ENCODE results near the gene CDHR4. TPM values are rescaled to one million over a fixed set of nuclear protein-coding genes. Genes with fewer than 3 reads are reported as not detected.
A peak's percentile ranks its signal among the peaks of the same experiment; 100 is the strongest.

Gene CDHR4
- total and polyA plus RNA-seq, 7 experiments from 2014 or later = 0.29 to 0.62 (median 0.44) TPM; not detected in 4

DNA sequence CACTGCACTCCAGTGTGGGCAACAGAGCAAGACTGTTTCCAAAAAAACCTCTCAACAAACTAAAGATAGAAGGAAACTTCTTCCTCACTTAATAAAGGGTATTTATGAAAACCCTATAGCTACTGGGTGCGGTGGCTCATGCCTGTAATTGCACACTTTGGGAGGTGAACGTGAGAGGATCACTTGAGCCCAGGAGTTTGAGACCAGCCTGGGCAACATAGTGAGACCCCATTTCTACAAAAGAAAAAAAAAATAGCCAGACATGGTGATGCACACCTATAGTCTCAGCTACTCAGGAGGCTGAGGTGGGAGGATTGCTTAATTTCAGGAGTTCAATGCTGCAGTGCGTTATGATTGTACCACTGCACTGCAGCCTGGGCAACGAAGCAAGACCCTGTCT is 35.7 kb downstream of the CDHR4 start:
- Histone ChIP-seq H3K27me3 (ENCODE audit: control insufficient read depth in 2 of 2, insufficient read depth in 2 of 2, low read length in 2 of 2) (no peaks in the 10 kb centered on the region), H3K36me3 (ENCODE audit: control insufficient read depth in 2 of 3, insufficient read depth in 3 of 3, low read length in 3 of 3) (no peaks in the 10 kb centered on the region), H3K9me3 (ENCODE audit: control insufficient read depth in 2 of 3, low read length in 3 of 3) (no peaks in the 10 kb centered on the region), H3K4me3 (ENCODE audit: low read length) (no peak overlapping the region), H3K27ac (ENCODE audit: low read depth, low read length) (no peak overlapping the region), H3K4me1 (ENCODE audit: control insufficient read depth in 2 of 2, insufficient read depth in 2 of 2, low read length in 2 of 2) (no peaks in the 10 kb centered on the region)
- no peak for ATAC-seq
- no peak overlapping the region for H3K4me3 Mint-ChIP-seq
- ChIA-PET POLR2A (no interaction called here), CTCF (interaction anchor here (0.7 to 1.0 kb wide), 2 partner anchors 91 to 722 kb away, joined by 4 read pairs; no protein-coding TSS in a partner anchor)
- no peaks in the 10 kb centered on the region for H3K9me3 Mint-ChIP-seq
- intact Hi-C loops (cut with micrococcal nuclease) = no loop called here
- peaks cover 4 to 37% (median 20%) of the 10 kb centered on the region in 7 donors for H3K4me1 Mint-ChIP-seq
- H3K36me3 Mint-ChIP-seq = peaks cover 0 to 13% (median 3%) of the 10 kb centered on the region in 5 donors
- no peaks in the 10 kb centered on the region for H3K27me3 Mint-ChIP-seq
- DNase-seq = no peak
- no peak overlapping the region for H3K27ac Mint-ChIP-seq

- Mint-ChIP-seq H3K36me3 (peaks cover 0 to 13% (median 3%) of the 10 kb centered on the region in 5 donors), H3K9me3 (no peaks in the 10 kb centered on the region), H3K27ac (no peak overlapping the region), H3K4me3 (no peak overlapping the region), H3K27me3 (no peaks in the 10 kb centered on the region), H3K4me1 (peaks cover 8 to 45% (median 30%) of the 10 kb centered on the region in 7 donors)
- no peak for DNase-seq
- intact Hi-C loops (cut with micrococcal nuclease) = no loop called here
- Histone ChIP-seq H3K27me3 (ENCODE audit: control insufficient read depth in 2 of 2, insufficient read depth in 2 of 2, low read length in 2 of 2) (no peaks in the 10 kb centered on the region), H3K27ac (ENCODE audit: low read depth, low read length) (no peak overlapping the region), H3K36me3 (ENCODE audit: control insufficient read depth in 2 of 3, insufficient read depth in 3 of 3, low read length in 3 of 3) (no peaks in the 10 kb centered on the region), H3K9me3 (ENCODE audit: control insufficient read depth in 2 of 3, low read length in 3 of 3) (no peaks in the 10 kb centered on the region), H3K4me3 (ENCODE audit: low read length) (no peak overlapping the region), H3K4me1 (ENCODE audit: control insufficient read depth in 2 of 2, insufficient read depth in 2 of 2, low read length in 2 of 2) (no peaks in the 10 kb centered on the region)
- POLR2A ChIA-PET = interaction anchor here (1.1 kb wide), 1 partner anchor 115 kb away, joined by 3 read pairs; no protein-coding TSS in a partner anchor
- CTCF ChIA-PET = no interaction called here
- no peak for ATAC-seq
Measured at GRCh38 chr3:49761661-49762060, 38.0 kb downstream of the CDHR4 start.

- Histone ChIP-seq H3K36me3 (ENCODE audit: control insufficient read depth in 2 of 3, insufficient read depth in 3 of 3, low read length in 3 of 3) (no peaks in the 10 kb centered on the region), H3K4me1 (ENCODE audit: control insufficient read depth in 2 of 2, insufficient read depth in 2 of 2, low read length in 2 of 2) (no peaks in the 10 kb centered on the region), H3K9me3 (ENCODE audit: control insufficient read depth in 2 of 3, low read length in 3 of 3) (no peaks in the 10 kb centered on the region), H3K4me3 (ENCODE audit: low read length) (no peak overlapping the region), H3K27ac (ENCODE audit: low read depth, low read length) (no peak overlapping the region), H3K27me3 (ENCODE audit: control insufficient read depth in 2 of 2, insufficient read depth in 2 of 2, low read length in 2 of 2) (no peaks in the 10 kb centered on the region)
- CTCF ChIA-PET = no interaction called here
- intact Hi-C loops (cut with micrococcal nuclease) = no loop called here
- no peaks in the 10 kb centered on the region for H3K9me3 Mint-ChIP-seq
- peaks cover 0 to 6% (median 0%) of the 10 kb centered on the region in 5 donors for H3K36me3 Mint-ChIP-seq
- peak overlapping the region in 1 of 9 donors; percentile 19 for H3K27ac Mint-ChIP-seq
- ATAC-seq = no peak
- DNase-seq = no peak
- no peaks in the 10 kb centered on the region for H3K27me3 Mint-ChIP-seq
- no peak overlapping the region for H3K4me3 Mint-ChIP-seq
- H3K4me1 Mint-ChIP-seq = peaks cover 10 to 57% (median 39%) of the 10 kb centered on the region in 7 donors
- POLR2A ChIA-PET = interaction anchor here (1.7 kb wide), 1 partner anchor 15 kb away, joined by 4 read pairs; no protein-coding TSS in a partner anchor
Measured at GRCh38 chr3:49759226-49759625, 40.4 kb downstream of the CDHR4 start.

- H3K27ac Mint-ChIP-seq = peak overlapping the region in 1 of 9 donors; percentile 16
- DNase-seq = no peak
- H3K27ac ChIP-seq (ENCODE audit: low read depth, low read length) = no peak overlapping the region
- H3K9me3 ChIP-seq (ENCODE audit: control insufficient read depth in 2 of 3, low read length in 3 of 3) = no peaks in the 10 kb centered on the region
- POLR2A ChIA-PET = no interaction called here
- CTCF ChIA-PET = interaction anchor here (0.6 kb wide), 1 partner anchor 25 kb away, joined by 5 read pairs; no protein-coding TSS in a partner anchor
- no peak overlapping the region for H3K4me3 ChIP-seq (ENCODE audit: low read length)
- no peak overlapping the region for H3K4me3 Mint-ChIP-seq
- no peaks in the 10 kb centered on the region for H3K27me3 ChIP-seq (ENCODE audit: control insufficient read depth in 2 of 2, insufficient read depth in 2 of 2, low read length in 2 of 2)
- peaks cover 12 to 68% (median 52%) of the 10 kb centered on the region in 7 donors for H3K4me1 Mint-ChIP-seq
- H3K36me3 Mint-ChIP-seq = peaks cover 0 to 6% (median 2%) of the 10 kb centered on the region in 5 donors
- H3K36me3 ChIP-seq (ENCODE audit: control insufficient read depth in 2 of 3, insufficient read depth in 3 of 3, low read length in 3 of 3) = no peaks in the 10 kb centered on the region
- H3K27me3 Mint-ChIP-seq = no peaks in the 10 kb centered on the region
- no peaks in the 10 kb centered on the region for H3K4me1 ChIP-seq (ENCODE audit: control insufficient read depth in 2 of 2, insufficient read depth in 2 of 2, low read length in 2 of 2)
- intact Hi-C loops (cut with micrococcal nuclease) = no loop called here
- ATAC-seq = no peak
- no peaks in the 10 kb centered on the region for H3K9me3 Mint-ChIP-seq
Measured at GRCh38 chr3:49757197-49757596, 42.5 kb downstream of the CDHR4 start.

DNA sequence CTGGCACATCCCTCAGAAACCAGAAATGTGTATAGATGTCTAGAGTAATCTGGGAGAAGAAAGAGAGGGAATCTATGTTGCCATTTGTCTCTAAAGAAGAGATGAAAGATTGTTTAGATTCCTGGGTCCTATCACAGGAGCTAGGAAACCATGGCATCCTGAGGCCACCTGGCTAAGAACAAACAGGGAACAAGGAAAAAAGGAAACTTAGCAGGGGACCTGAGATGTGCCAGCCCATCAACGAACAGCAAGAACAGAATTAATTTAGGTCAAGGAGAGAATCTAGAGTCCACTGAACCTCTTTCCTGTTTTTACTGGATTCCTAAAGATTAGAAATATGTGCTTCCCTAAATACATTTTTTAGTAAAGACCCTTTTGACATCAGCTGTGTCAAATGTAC is 43.6 kb downstream of the CDHR4 start:
- H3K9me3 Mint-ChIP-seq = no peaks in the 10 kb centered on the region
- peaks cover 0 to 6% (median 2%) of the 10 kb centered on the region in 5 donors for H3K36me3 Mint-ChIP-seq
- DNase-seq (no peak), ATAC-seq (no peak)
- CTCF ChIA-PET = no interaction called here
- Histone ChIP-seq H3K27ac (ENCODE audit: low read depth, low read length) (no peak overlapping the region), H3K4me1 (ENCODE audit: control insufficient read depth in 2 of 2, insufficient read depth in 2 of 2, low read length in 2 of 2) (no peaks in the 10 kb centered on the region), H3K27me3 (ENCODE audit: control insufficient read depth in 2 of 2, insufficient read depth in 2 of 2, low read length in 2 of 2) (no peaks in the 10 kb centered on the region), H3K9me3 (ENCODE audit: control insufficient read depth in 2 of 3, low read length in 3 of 3) (no peaks in the 10 kb centered on the region), H3K4me3 (ENCODE audit: low read length) (no peak overlapping the region), H3K36me3 (ENCODE audit: control insufficient read depth in 2 of 3, insufficient read depth in 3 of 3, low read length in 3 of 3) (no peaks in the 10 kb centered on the region)
- peak overlapping the region in 2 of 10 donors; percentile 2 to 8 for H3K4me3 Mint-ChIP-seq
- H3K27ac Mint-ChIP-seq = peak overlapping the region in 2 of 9 donors; percentile 64 to 66
- intact Hi-C loops (cut with micrococcal nuclease) = no loop called here
- POLR2A ChIA-PET = interaction anchor here (1.3 kb wide), 1 partner anchor 17 kb away, joined by 4 read pairs; no protein-coding TSS in a partner anchor
- no peaks in the 10 kb centered on the region for H3K27me3 Mint-ChIP-seq
- peaks cover 12 to 68% (median 52%) of the 10 kb centered on the region in 7 donors for H3K4me1 Mint-ChIP-seq

DNA sequence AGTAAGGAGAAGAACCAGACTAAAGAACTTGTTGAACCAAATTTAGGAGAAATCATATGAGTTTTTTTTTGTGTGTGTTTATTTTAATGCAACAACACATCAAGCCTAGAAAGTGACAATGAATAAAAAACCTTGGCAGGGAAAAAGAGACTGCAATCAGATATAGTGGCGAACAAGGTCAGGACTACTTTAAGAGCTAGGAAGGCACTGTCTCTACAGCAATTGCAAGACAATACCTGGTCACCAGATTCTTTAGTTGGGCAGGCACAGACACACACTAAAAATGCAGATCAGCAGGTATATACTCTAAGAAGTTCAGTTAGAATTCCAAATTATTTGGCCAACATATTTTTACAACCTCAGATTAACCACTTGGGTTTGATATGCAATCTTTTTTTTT is 45.1 kb downstream of the CDHR4 start:
- H3K27ac Mint-ChIP-seq = peak overlapping the region in 3 of 9 donors; percentile 6 to 75 (median 10)
- CTCF ChIA-PET = no interaction called here
- peaks cover 0 to 8% (median 4%) of the 10 kb centered on the region in 5 donors for H3K36me3 Mint-ChIP-seq
- POLR2A ChIA-PET = no interaction called here
- H3K27me3 ChIP-seq (ENCODE audit: control insufficient read depth in 2 of 2, insufficient read depth in 2 of 2, low read length in 2 of 2) = no peaks in the 10 kb centered on the region
- H3K4me1 Mint-ChIP-seq = peaks cover 12 to 61% (median 53%) of the 10 kb centered on the region in 7 donors
- intact Hi-C loops (cut with micrococcal nuclease) = no loop called here
- no peak overlapping the region for H3K4me3 Mint-ChIP-seq
- H3K4me3 ChIP-seq (ENCODE audit: low read length) = no peak overlapping the region
- H3K27me3 Mint-ChIP-seq = no peaks in the 10 kb centered on the region
- no peaks in the 10 kb centered on the region for H3K36me3 ChIP-seq (ENCODE audit: control insufficient read depth in 2 of 3, insufficient read depth in 3 of 3, low read length in 3 of 3)
- no peak for DNase-seq
- no peak overlapping the region for H3K27ac ChIP-seq (ENCODE audit: low read depth, low read length)
- no peak for ATAC-seq
- H3K9me3 ChIP-seq (ENCODE audit: control insufficient read depth in 2 of 3, low read length in 3 of 3) = no peaks in the 10 kb centered on the region
- no peaks in the 10 kb centered on the region for H3K9me3 Mint-ChIP-seq
- no peaks in the 10 kb centered on the region for H3K4me1 ChIP-seq (ENCODE audit: control insufficient read depth in 2 of 2, insufficient read depth in 2 of 2, low read length in 2 of 2)

- H3K4me3 Mint-ChIP-seq = no peak overlapping the region
- Histone ChIP-seq H3K27ac (ENCODE audit: low read depth, low read length) (no peak overlapping the region), H3K36me3 (ENCODE audit: control insufficient read depth in 2 of 3, insufficient read depth in 3 of 3, low read length in 3 of 3) (peaks cover 0 to 15% (median 2%) of the 10 kb centered on the region in 3 experiments), H3K4me3 (ENCODE audit: low read length) (no peak overlapping the region), H3K27me3 (ENCODE audit: control insufficient read depth in 2 of 2, insufficient read depth in 2 of 2, low read length in 2 of 2) (no peaks in the 10 kb centered on the region), H3K9me3 (ENCODE audit: control insufficient read depth in 2 of 3, low read length in 3 of 3) (no peaks in the 10 kb centered on the region), H3K4me1 (ENCODE audit: control insufficient read depth in 2 of 2, insufficient read depth in 2 of 2, low read length in 2 of 2) (no peaks in the 10 kb centered on the region)
- no peaks in the 10 kb centered on the region for H3K9me3 Mint-ChIP-seq
- ChIA-PET POLR2A (no interaction called here), CTCF (no interaction called here)
- no peaks in the 10 kb centered on the region for H3K27me3 Mint-ChIP-seq
- no peak for DNase-seq
- H3K36me3 Mint-ChIP-seq = peaks cover 0 to 22% (median 5%) of the 10 kb centered on the region in 5 donors
- peaks cover 8 to 48% (median 36%) of the 10 kb centered on the region in 7 donors for H3K4me1 Mint-ChIP-seq
- ATAC-seq = no peak
- H3K27ac Mint-ChIP-seq = no peak overlapping the region
- intact Hi-C loops (cut with micrococcal nuclease) = no loop called here
Measured at GRCh38 chr3:49751501-49751900, 48.2 kb downstream of the CDHR4 start.

Measured in naive thymus-derived CD4-positive, alpha-beta T cell (primary cell).